HG03439 (cell line): ENCODE results near the gene SELENOP.
"Not testable (repeated sequence)": the region's sequence is repeated elsewhere in the genome, so short reads cannot be mapped to it uniquely, and the experiment has no call there.

Experiments
- ATAC-seq: cut with Tn5 transposase; IDR thresholded peaks from one replicate; pipeline ENCODE4 v1.9.1; 2021; ENCODE audit warnings: mild to moderate bottlenecking, moderate library complexity; ENCODE audit not compliant: unreplicated experiment

SELENOP gene, protein sequence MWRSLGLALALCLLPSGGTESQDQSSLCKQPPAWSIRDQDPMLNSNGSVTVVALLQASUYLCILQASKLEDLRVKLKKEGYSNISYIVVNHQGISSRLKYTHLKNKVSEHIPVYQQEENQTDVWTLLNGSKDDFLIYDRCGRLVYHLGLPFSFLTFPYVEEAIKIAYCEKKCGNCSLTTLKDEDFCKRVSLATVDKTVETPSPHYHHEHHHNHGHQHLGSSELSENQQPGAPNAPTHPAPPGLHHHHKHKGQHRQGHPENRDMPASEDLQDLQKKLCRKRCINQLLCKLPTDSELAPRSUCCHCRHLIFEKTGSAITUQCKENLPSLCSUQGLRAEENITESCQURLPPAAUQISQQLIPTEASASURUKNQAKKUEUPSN

DNA sequence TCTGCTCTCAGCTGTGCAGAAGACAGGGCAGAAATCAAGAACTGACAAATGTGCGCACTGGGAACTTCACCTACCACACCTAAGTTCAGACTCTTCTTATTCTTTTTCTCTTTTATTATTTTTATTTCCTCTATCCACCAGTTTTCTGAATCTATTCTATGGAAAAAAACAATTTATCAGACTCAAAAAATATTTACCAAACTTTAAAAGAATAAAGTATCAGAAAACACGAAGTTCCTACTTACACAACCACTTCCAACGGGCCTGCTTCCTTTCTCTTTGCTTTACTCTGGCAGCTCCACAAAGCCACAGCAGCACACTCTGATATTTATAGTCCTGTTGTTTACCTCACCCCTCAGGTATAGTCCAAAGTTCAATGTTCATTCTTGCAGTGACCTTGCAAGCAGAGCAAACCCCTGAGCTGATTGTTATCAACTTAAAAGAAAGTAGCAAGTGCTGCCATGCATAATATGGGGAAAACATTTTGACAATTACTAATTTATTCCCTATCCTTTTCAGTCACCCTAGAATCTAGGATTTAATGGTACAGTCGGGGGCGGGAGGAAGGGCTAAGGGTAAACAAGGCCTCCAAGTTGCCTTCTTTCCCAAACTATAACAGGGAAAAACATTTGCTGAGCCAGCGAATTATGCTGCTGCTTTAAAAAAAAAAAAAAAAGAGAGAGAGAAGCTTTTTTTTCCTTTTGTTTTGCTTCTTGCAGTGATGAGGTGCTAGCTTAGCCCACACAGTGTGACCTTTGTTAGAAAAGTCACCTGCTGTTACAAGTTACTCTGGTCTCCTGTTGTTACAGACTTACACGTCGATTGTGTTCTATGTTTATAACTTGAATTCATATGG is at the start of gene SELENOP:
Gene SELENOP (minus strand): TSS at position 302 of the 856 bp plus-strand sequence. CDS start 3,539 bp downstream, outside the sequence.
- ATAC-seq: no peak

DNA sequence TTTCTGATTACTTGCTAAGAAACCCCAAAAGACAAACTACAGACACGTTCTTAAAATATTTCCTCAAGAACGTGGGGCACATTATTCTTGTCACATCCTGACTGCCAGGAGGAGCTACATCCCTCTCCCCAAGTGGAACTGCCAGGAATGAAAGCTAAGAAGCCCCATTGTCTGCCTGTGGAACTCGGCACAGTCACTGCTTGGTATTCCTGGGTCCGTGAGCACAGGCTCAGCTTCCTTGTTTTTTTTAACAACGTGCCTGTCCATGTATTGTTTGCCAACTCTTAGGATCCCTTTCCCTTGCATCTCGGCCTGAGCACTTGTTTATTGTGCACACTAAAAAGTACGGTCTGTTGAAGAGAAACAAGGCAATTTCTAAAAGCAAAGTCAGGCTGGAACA is 47.0 kb upstream of the SELENOP start:
- ATAC-seq: no peak

GRCh38 chr5:42858031-42858643 is 46.4 kb upstream of the SELENOP start:
- ATAC-seq: no peak

DNA sequence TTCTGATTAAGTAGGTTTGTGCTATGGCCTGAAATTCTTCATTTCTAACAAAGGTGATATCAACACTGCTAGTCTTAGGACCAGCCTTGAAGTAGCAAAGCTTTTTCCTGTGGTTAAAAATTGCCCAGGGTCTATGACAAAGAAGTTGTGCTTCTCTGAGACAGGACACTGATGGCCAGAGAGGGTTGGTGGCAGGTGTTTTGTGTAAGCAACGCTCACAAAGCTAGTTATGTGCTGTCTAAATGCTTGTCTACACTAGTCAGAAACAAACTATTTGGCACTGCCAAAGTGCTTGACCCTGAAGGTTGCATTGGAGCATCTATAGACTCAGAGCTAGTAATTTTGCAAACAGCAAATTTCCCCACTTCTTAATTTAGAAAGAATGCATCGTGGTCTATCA is 44.1 kb upstream of the SELENOP start:
- ATAC-seq: no peak

GRCh38 chr5:42855386-42855785 is 43.7 kb upstream of the SELENOP start:
- no peak for ATAC-seq

- ATAC-seq: no peak
Measured at GRCh38 chr5:42854795-42855194, 43.1 kb upstream of the SELENOP start.

DNA sequence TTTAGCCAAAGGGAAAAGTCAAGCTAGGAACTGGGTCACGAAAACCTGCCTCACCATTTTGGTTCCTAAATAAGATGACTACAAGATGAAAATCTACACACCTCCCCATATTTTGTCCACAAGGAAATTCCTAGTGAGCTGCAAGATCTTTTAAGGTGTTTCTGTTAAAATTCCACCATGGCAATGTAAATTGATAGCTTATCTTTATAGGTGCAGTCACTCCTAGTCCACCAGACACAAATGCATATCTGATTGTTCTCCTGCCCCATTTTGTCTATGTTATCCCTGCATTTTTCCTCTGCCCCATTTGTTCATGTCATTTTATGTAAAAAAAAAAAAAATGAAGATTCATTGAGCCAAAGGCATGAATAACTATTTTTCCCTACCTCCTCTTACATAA is 41.1 kb upstream of the SELENOP start:
- no peak for ATAC-seq

DNA sequence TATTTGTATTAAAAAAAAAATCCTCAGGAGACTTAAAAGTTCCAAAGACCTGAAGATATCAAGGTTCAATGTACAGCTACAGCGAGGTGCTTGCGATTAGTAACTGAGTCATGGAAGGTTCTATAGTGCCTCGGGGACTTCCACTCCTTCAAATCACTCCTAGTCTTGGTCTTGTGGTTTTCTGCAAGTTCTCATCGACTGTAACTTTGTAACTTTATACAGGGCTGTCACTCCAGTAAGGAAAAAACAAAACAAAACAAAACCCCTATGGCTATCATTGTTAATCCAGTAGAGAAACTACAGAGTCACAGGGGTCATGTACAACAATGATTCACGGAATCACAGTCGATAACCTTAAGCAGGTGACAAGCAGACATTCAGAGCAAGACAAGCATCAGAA is 39.8 kb upstream of the SELENOP start:
- ATAC-seq: no peak

DNA sequence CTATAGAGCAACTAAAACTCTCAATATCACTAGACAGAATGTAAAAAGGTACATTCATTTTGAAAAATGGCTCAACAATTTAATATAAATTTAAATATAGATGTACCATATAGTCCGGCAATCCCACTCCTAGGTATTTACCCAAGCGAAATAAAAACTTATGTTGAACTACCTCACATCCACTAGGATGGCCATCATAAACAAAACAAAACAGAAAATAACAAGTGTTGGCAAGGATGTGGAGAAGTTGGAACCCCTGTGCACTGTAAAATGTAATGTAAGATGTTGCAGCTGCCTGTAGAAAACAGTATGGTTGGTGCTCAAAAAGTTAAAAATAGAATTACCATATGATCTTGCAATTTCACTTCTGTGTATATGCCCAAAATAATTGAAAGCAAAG is 36.9 kb upstream of the SELENOP start:
- no peak for ATAC-seq

DNA sequence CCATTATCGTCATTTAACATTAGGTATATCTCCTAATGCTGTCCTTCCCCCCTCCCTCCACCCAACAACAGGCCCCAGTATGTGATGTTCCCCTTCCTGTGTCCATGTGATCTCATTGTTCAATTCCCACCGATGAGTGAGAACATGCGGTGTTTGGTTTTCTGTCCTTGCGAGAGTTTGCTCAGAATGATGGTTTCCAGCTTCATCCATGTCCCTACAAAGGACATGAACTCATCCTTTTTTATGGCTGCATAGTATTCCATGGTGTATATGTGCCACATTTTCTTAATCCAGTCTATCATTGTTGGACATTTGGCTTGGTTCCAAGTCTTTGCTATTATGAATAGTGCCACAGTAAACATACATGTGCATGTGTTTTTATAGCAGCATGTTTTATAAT is 32.7 kb upstream of the SELENOP start:
- ATAC-seq: not testable (repeated sequence)

DNA sequence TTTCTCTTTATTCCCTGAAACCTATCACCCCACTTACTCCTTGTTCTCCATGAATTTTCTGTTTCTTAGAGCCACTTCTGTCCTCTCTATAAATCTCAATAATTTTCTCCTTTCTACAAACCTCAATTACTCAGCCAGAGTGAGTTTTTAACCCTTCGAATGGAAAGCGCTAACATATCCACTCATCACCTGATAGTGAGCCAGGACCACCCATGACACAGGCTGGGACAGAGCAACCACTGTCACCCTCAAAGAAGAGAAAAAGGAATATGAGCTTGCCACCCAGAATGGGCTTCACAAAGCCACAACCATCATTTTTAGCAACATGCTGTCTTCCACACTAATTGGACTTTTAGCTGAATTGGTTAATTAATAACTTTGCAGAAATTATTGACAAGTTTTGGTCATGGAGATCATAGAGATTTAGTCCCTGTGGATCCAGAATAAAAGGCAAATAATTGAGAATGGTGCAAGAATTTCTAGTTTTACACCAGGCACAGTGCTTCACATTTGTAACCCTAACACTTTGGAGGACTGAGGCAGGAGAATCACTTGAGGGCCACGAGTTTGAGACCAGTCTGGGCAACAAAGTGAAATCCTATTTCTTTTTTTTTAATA is 32.1 kb upstream of the SELENOP start:
- ATAC-seq: no peak

- ATAC-seq: no peak
Measured at GRCh38 chr5:42842921-42843641, 31.4 kb upstream of the SELENOP start.

DNA sequence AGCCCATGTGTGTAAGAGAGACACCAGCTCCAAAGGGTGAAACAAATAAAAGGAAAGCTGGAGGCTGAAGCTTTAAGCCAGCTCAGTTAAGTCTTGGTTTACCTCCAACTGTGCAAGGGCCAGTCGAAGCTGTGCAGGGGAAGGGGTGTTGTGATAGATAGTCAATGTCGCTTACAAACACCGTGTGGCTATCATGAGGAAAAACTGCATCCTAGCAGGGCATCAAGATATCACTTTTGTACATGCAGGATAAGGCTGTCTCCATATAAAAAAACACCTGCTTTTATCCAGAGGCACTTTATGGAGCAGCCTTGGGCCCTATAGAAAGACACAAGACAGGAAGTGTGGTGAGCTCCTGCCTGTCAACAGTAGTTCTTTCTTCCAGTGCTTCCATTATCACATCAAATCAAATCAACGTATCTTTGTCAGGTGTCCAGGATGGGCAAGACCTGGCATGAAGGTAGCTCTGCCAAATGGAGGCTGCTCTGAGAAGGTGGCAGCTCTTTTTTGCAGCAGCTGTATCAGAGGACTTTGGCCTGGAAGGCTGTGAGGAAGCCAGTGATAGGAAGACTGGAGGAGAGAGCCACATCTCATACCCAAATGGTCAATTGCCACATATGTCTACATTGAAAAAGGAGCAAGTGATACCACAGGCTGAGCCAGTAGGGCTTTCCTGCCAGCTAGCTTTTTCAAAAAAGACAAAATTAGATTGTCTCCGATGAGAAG is 29.3 kb upstream of the SELENOP start:
- ATAC-seq: no peak

GRCh38 chr5:42840269-42840668 is 28.6 kb upstream of the SELENOP start:
- ATAC-seq: no peak

DNA sequence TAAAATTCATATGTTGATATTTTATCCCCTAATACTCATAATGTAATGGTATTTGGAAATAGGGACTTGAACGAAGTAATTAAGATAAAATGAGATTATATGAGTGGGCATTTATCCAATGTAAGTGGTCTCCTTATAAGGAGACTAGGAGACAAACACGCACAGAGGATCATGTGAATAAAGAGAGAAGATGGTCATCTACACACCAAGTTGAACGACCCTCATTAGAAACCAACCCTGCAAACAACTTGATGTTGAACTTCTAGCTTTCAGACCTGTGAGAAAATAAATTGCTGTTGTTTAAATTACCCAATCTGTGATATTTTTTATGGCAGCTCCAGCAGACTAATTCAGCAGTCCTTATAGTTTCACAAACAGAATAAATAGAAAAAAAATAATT is 27.5 kb upstream of the SELENOP start:
- ATAC-seq: no peak

DNA sequence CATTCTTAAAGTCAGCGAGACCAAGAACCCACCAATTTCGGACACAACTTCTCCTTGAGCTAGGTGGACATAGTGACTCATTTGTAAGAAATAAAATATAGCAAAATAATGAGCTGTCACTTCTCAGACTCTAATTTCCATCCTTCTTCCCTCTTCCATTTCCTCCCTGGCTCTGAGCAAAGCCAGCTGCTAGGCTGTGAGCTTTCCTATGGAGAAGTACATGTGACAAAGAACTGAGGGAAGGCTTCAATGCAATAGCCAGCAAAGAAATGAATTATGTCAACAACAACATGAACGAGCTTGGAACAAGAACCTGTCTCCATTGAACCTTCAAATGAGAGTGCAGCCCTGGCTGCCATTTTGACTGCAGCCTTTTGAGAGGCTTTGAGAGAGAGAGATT is 25.9 kb upstream of the SELENOP start:
- ATAC-seq: no peak

DNA sequence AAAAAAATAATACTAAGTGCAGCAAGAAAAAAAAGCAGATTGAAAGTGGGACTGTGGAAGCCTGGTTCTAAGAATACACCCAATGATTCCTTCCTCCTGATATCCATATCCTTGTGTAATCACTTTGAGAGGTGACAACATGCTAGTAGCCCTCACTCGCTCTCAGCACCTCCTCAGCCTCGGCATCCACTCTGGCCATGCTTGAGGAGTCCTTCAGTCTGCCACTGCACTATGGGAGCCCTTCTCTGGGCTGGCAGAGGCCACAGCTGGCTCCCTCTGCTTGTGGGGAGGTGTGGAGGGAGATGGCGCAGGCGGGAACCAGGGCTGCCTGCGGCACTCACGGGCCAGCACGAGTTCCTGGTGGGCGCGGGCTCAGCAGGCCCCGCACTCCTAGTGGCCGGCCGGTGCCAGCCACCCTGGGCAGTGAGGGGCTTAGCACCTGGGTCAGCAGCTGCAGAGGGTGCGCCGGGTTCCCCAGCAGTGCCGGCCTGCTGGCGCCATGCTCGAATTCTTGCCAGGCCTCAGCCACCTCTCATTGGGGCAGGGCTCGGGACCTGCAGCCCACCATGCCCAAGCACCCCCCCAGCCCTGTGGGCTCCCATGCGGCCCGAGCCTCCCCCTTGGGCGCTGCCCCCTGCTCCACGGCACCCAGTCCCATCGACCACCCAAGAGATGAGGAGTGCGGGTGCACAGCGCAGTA is 24.5 kb upstream of the SELENOP start:
- no peak for ATAC-seq

- no peak for ATAC-seq
Measured at GRCh38 chr5:42832060-42832459, 20.4 kb upstream of the SELENOP start.

DNA sequence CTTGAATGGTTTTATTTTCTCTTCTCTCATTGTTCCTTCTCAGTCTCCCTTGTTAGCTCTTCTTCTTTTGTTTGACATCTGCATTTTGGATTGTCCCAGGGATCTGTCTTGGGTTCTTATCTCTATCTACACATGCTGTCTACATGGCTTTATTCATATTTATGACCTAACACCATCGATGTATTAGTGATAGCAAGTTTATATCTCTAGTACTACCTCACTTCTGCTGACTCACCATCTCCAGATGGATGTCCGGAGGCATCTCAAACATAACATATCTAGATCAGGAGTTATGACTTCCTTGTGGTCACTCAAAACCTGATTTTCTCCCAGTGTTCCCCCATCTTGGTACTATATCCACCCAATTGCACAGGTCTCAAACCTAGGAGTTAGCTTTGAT is 19.2 kb upstream of the SELENOP start:
- ATAC-seq: no peak
